ENCODE data around the gene GALNT16.
A peak's percentile ranks its signal among the peaks of the same experiment; 100 is the strongest.
"Not testable (repeated sequence)": the region's sequence is repeated elsewhere in the genome, so short reads cannot be mapped to it uniquely, and the experiment has no call there.

GALNT16 gene

GRCh38 chr14:69259527-69260189 is at the start of gene GALNT16:
Gene GALNT16, plus strand, starts transcription at chr14:69260158. Its CDS starts 133 bp downstream, at chr14:69260291.
- peak within 1 kb of the TSS; percentile 34 for H3K4me3 ChIP-seq (ENCODE audit: low read depth, low read length)
- DNase-seq (ENCODE audit: low read depth) = no peak
- TF ChIP-seq, protein P1, sequence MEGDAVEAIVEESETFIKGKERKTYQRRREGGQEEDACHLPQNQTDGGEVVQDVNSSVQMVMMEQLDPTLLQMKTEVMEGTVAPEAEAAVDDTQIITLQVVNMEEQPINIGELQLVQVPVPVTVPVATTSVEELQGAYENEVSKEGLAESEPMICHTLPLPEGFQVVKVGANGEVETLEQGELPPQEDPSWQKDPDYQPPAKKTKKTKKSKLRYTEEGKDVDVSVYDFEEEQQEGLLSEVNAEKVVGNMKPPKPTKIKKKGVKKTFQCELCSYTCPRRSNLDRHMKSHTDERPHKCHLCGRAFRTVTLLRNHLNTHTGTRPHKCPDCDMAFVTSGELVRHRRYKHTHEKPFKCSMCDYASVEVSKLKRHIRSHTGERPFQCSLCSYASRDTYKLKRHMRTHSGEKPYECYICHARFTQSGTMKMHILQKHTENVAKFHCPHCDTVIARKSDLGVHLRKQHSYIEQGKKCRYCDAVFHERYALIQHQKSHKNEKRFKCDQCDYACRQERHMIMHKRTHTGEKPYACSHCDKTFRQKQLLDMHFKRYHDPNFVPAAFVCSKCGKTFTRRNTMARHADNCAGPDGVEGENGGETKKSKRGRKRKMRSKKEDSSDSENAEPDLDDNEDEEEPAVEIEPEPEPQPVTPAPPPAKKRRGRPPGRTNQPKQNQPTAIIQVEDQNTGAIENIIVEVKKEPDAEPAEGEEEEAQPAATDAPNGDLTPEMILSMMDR (IDR thresholded peaks at IDR 0.05; ENCODE audit: insufficient read depth, low read depth, low read length, missing control alignments) = no peak

DNA sequence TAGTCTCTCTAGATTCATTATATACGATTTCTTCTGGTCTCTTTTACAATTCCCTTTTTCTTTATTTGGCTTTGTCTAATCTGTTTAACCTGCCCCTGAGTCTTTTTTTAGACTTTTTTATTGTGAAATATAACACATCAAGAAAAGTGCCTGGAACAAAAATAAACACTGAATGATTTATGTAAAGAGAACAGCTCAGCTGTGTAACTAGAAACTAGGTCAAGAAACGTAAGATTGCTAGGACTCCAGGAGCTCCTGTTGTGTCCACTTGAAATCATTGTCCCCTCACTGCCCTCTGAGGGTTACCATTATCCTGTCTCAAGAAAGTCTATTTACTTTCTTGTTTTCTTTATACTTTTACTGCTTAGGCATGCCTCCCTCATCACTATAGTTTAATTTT is 45.6 kb upstream of the GALNT16 start:
- no peak overlapping the region for H3K4me3 ChIP-seq (ENCODE audit: low read depth, low read length)
- TF ChIP-seq, protein P1 (IDR thresholded peaks at IDR 0.05; ENCODE audit: insufficient read depth, low read depth, low read length, missing control alignments) = no peak
- DNase-seq (ENCODE audit: low read depth) = no peak

DNA sequence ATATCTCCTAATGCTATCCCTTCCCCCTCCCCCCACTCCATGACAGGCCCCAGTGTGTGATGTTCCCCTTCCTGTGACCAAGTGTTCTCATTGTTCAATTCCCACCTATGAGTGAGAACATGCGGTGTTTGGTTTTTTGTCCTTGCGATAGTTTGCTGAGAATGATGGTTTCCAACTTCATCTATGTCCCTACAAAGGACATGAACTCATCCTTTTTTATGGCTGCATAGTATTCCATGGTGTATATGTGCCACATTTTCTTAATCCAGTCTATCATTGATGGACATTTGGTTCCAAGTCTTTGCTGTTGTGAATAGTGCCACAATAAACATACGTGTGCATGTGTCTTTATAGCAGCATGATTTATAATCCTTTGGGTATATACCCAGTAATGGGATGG is 42.3 kb upstream of the GALNT16 start:
- DNase-seq (ENCODE audit: low read depth); H3K4me3 ChIP-seq (ENCODE audit: low read depth, low read length): not testable (repeated sequence)

- DNase-seq (ENCODE audit: low read depth) = no peak
- H3K4me3 ChIP-seq (ENCODE audit: low read depth, low read length) = no peak overlapping the region
- TF ChIP-seq, protein P1 (IDR thresholded peaks at IDR 0.05; ENCODE audit: insufficient read depth, low read depth, low read length, missing control alignments) = no peak
Observed at GRCh38 chr14:69224946-69225345, 35.0 kb upstream of the GALNT16 start.

DNA sequence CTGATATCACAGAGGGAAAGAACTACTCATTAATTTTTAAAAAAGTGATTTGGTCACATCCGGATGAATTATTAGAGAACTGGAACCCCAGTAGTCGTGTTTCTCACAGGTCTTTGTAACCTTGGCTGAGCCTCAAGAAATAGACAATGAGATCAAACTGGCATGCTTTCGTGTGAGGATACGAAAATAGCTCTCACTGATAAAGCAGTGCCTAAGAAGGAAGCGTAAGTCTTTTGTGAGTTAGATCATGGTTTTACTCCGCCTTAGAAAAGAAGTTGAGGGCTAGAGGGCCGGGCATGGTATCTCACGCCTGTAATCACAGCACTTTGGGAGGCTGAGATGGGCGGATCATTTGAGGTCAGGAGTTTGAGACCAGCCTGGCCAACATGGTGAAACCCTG is 33.8 kb upstream of the GALNT16 start:
- no peak overlapping the region for H3K4me3 ChIP-seq (ENCODE audit: low read depth, low read length)
- TF ChIP-seq, protein P1 (IDR thresholded peaks at IDR 0.05; ENCODE audit: insufficient read depth, low read depth, low read length, missing control alignments) = no peak
- no peak for DNase-seq (ENCODE audit: low read depth)

DNA sequence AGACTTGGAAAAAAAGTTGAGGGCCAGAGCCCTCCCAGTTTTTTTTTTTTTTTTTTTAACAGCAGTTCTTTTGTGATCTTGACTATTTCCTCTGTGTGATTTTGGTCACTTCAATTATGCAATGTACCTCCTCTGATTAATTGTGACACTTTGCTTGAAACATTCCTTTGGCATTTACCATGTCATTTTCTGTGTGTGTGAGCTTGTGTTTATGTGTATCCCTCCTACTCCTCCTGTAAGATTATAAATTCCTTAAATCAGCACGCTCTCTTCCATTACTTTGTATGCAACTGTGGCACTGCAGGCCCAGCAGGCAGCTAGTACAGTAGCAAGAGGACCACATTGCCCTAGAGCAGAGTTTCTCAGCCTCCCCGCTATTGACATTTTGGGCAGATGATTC is 33.2 kb upstream of the GALNT16 start:
- H3K4me3 ChIP-seq (ENCODE audit: low read depth, low read length) = no peak overlapping the region
- TF ChIP-seq, protein P1 (IDR thresholded peaks at IDR 0.05; ENCODE audit: insufficient read depth, low read depth, low read length, missing control alignments) = no peak
- no peak for DNase-seq (ENCODE audit: low read depth)

DNA sequence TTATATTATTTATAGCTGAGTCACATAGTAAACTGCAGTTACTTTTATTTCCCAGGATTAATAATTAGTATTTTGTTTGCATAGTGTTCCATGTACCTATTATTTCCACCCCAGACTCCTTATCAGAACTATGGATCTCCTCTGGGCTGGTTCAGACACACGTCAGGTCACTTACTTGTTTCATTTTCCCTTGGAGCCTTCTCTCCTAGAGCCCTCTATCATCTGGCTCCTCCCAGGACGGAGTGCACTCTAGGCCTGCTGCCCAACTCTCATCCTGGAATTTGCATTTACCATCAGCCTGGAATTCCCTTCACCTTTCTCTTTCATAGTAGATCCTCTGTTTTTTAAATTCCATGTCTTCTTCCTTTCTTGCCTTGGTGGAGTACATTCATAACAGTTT is 28.5 kb upstream of the GALNT16 start:
- no peak overlapping the region for H3K4me3 ChIP-seq (ENCODE audit: low read depth, low read length)
- TF ChIP-seq, protein P1 (IDR thresholded peaks at IDR 0.05; ENCODE audit: insufficient read depth, low read depth, low read length, missing control alignments) = no peak
- DNase-seq (ENCODE audit: low read depth) = no peak

Measured in GM12865 (cell line).